ENCODE data around the gene UBE2V1.
"Not testable (repeated sequence)": the region's sequence is repeated elsewhere in the genome, so short reads cannot be mapped to it uniquely, and the experiment has no call there.

Gene UBE2V1

GRCh38 chr20:50063763-50064162 lies 49.2 kb downstream of the UBE2V1 start:
- H2BK5ac ChIP-seq (ENCODE audit: low read length); H2BK120ac ChIP-seq (ENCODE audit: low read depth, low read length): not testable (repeated sequence)

GRCh38 chr20:50062006-50062838 lies 50.7 kb downstream of the UBE2V1 start:
- H4K91ac ChIP-seq (ENCODE audit: low read depth, low read length, poor library complexity), result no peak overlapping the region
- no peak overlapping the region for H3K4ac ChIP-seq (ENCODE audit: low read length)
- H2BK15ac ChIP-seq (ENCODE audit: low read length), result no peak overlapping the region
- H4K8ac ChIP-seq (ENCODE audit: low read depth, low read length), result no peak overlapping the region
- no peak overlapping the region for H2BK120ac ChIP-seq (ENCODE audit: low read depth, low read length)
- no peak overlapping the region for H2BK5ac ChIP-seq (ENCODE audit: low read length)
- H3K23ac ChIP-seq (ENCODE audit: low read depth, low read length, poor library complexity), result no peak overlapping the region
- H3K79me1 ChIP-seq (ENCODE audit: low read depth, low read length), result peaks cover 3% of the 10 kb centered on the region
- no peaks in the 10 kb centered on the region for H3K9me3 ChIP-seq (replicated peaks in 1 of 2; ENCODE audit: control insufficient read depth in 2 of 2, insufficient read depth in 1 of 2, low read depth in 1 of 2, low read length in 2 of 2)
- H3K9ac ChIP-seq (ENCODE audit: low read depth, low read length, poor library complexity), result no peak overlapping the region
- H3K14ac ChIP-seq (ENCODE audit: low read length), result peak overlapping the region; percentile 56
- peak overlapping the region; percentile 30 for H2BK12ac ChIP-seq (ENCODE audit: low read length)
- no peaks in the 10 kb centered on the region for H3K36me3 ChIP-seq (replicated peaks in 1 of 2; ENCODE audit: control insufficient read depth in 2 of 2, insufficient read depth in 2 of 2, low read length in 2 of 2)
- H3K27me3 ChIP-seq (ENCODE audit: control insufficient read depth in 3 of 3, insufficient read depth in 3 of 3, low read depth in 1 of 3, low read length in 3 of 3), result no peaks in the 10 kb centered on the region
- H3K27ac ChIP-seq (replicated peaks; ENCODE audit: low read length), result no peak overlapping the region
- WGBS, 2 donors (ENCODE audit: extremely low coverage in 2 of 2, insufficient read length in 2 of 2, insufficient replicate concordance in 1 of 2), result no CpG with 5 or more reads among the region's 13 CpGs
- H3K4me1 ChIP-seq (ENCODE audit: control insufficient read depth in 2 of 2, insufficient read depth in 1 of 2, low read depth in 1 of 2, low read length in 2 of 2), result no peaks in the 10 kb centered on the region
- no peak overlapping the region for H2AFZ ChIP-seq (ENCODE audit: low read length)
- H3K18ac ChIP-seq (ENCODE audit: low read length), result peak overlapping the region; percentile 84
- no peak overlapping the region for H3K4me3 ChIP-seq (ENCODE audit: low read length in 2 of 2)
- H3K4me2 ChIP-seq (ENCODE audit: insufficient read depth, low read length, poor library complexity, severe bottlenecking), result no peak overlapping the region
- H2AK5ac ChIP-seq (ENCODE audit: low read depth, low read length), result peak overlapping the region; percentile 92
- DNase-seq (ENCODE audit: low spot score), result no peak

More at GRCh38 chr20:50063763-50064162, 49.2 kb downstream of the UBE2V1 start:
- not testable (repeated sequence) for H3K36me3 ChIP-seq (replicated peaks in 1 of 2; ENCODE audit: control insufficient read depth in 2 of 2, insufficient read depth in 2 of 2, low read length in 2 of 2); H3K18ac ChIP-seq (ENCODE audit: low read length); H3K27me3 ChIP-seq (ENCODE audit: control insufficient read depth in 3 of 3, insufficient read depth in 3 of 3, low read depth in 1 of 3, low read length in 3 of 3); H3K23ac ChIP-seq (ENCODE audit: low read depth, low read length, poor library complexity); H3K27ac ChIP-seq (replicated peaks; ENCODE audit: low read length); H3K4me2 ChIP-seq (ENCODE audit: insufficient read depth, low read length, poor library complexity, severe bottlenecking); H2BK12ac ChIP-seq (ENCODE audit: low read length); H3K79me1 ChIP-seq (ENCODE audit: low read depth, low read length); H2AFZ ChIP-seq (ENCODE audit: low read length); H4K91ac ChIP-seq (ENCODE audit: low read depth, low read length, poor library complexity); H3K4me3 ChIP-seq (ENCODE audit: low read length in 2 of 2); H3K14ac ChIP-seq (ENCODE audit: low read length); H2BK15ac ChIP-seq (ENCODE audit: low read length); DNase-seq (ENCODE audit: low spot score); H3K4me1 ChIP-seq (ENCODE audit: control insufficient read depth in 2 of 2, insufficient read depth in 1 of 2, low read depth in 1 of 2, low read length in 2 of 2); H3K4ac ChIP-seq (ENCODE audit: low read length); H4K8ac ChIP-seq (ENCODE audit: low read depth, low read length); H2AK5ac ChIP-seq (ENCODE audit: low read depth, low read length); H3K9ac ChIP-seq (ENCODE audit: low read depth, low read length, poor library complexity); H3K9me3 ChIP-seq (replicated peaks in 1 of 2; ENCODE audit: control insufficient read depth in 2 of 2, insufficient read depth in 1 of 2, low read depth in 1 of 2, low read length in 2 of 2)
- no CpG with 5 or more reads among the region's 6 CpGs for WGBS, 2 donors (ENCODE audit: extremely low coverage in 2 of 2, insufficient read length in 2 of 2, insufficient replicate concordance in 1 of 2)

- Histone ChIP-seq H3K27ac (replicated peaks; ENCODE audit: low read length) (no peak overlapping the region), H4K91ac (ENCODE audit: low read depth, low read length, poor library complexity) (no peak overlapping the region), H2BK5ac (ENCODE audit: low read length) (no peak overlapping the region), H3K27me3 (ENCODE audit: control insufficient read depth in 3 of 3, insufficient read depth in 3 of 3, low read depth in 1 of 3, low read length in 3 of 3) (no peaks in the 10 kb centered on the region), H3K23ac (ENCODE audit: low read depth, low read length, poor library complexity) (no peak overlapping the region), H3K4ac (ENCODE audit: low read length) (no peak overlapping the region), H3K9ac (ENCODE audit: low read depth, low read length, poor library complexity) (no peak overlapping the region), H3K18ac (ENCODE audit: low read length) (peak overlapping the region; percentile 52), H2BK15ac (ENCODE audit: low read length) (peak overlapping the region; percentile 73), H3K79me1 (ENCODE audit: low read depth, low read length) (peaks cover 3% of the 10 kb centered on the region), H3K36me3 (replicated peaks in 1 of 2; ENCODE audit: control insufficient read depth in 2 of 2, insufficient read depth in 2 of 2, low read length in 2 of 2) (no peaks in the 10 kb centered on the region), H3K14ac (ENCODE audit: low read length) (no peak overlapping the region), H2AK5ac (ENCODE audit: low read depth, low read length) (peak overlapping the region; percentile 92), H3K4me3 (ENCODE audit: low read length in 2 of 2) (no peak overlapping the region), H3K4me2 (ENCODE audit: insufficient read depth, low read length, poor library complexity, severe bottlenecking) (no peak overlapping the region), H3K4me1 (ENCODE audit: control insufficient read depth in 2 of 2, insufficient read depth in 1 of 2, low read depth in 1 of 2, low read length in 2 of 2) (no peaks in the 10 kb centered on the region), H2BK120ac (ENCODE audit: low read depth, low read length) (no peak overlapping the region), H4K8ac (ENCODE audit: low read depth, low read length) (no peak overlapping the region), H2AFZ (ENCODE audit: low read length) (no peak overlapping the region), H2BK12ac (ENCODE audit: low read length) (peak overlapping the region; percentile 6), H3K9me3 (replicated peaks in 1 of 2; ENCODE audit: control insufficient read depth in 2 of 2, insufficient read depth in 1 of 2, low read depth in 1 of 2, low read length in 2 of 2) (no peaks in the 10 kb centered on the region)
- DNase-seq (ENCODE audit: low spot score), result no peak
- WGBS, 2 donors (ENCODE audit: extremely low coverage in 2 of 2, insufficient read length in 2 of 2, insufficient replicate concordance in 1 of 2), result no CpG with 5 or more reads among the region's 6 CpGs
Observed at GRCh38 chr20:50061151-50062005, 51.6 kb downstream of the UBE2V1 start.

Measured in neuronal stem cell (in vitro differentiated cells).